Mesothelial cell of epicardium (in vitro differentiated cells): ENCODE results near the gene NAT10. TPM values are rescaled to one million over a fixed set of nuclear protein-coding genes. Genes with fewer than 3 reads are reported as not detected.

Experiments
- DNase-seq, 2 experiments: peaks; one replicate each; pipeline ENCODE4 v3.0.0; 2021; ENCODE audit warnings: low spot score in 2 of 2; ENCODE audit not compliant: unreplicated experiment in 2 of 2
- H3K27ac Mint-ChIP-seq: 2 replicates; pipeline ENCODE4 v1.8.0; 2021; ENCODE audit warnings: mixed read lengths
- H3K27me3 Mint-ChIP-seq: 2 replicates; pipeline ENCODE4 v1.8.0; 2021; ENCODE audit warnings: low read depth, mixed read lengths
- H3K36me3 Mint-ChIP-seq: 2 replicates; pipeline ENCODE4 v1.8.0; 2021; ENCODE audit warnings: mixed read lengths
- H3K4me1 Mint-ChIP-seq: 2 replicates; pipeline ENCODE4 v1.8.0; 2021; ENCODE audit warnings: mixed read lengths
- H3K4me3 Mint-ChIP-seq: 2 replicates; pipeline ENCODE4 v1.8.0; 2021; ENCODE audit warnings: mild to moderate bottlenecking, moderate library complexity, mixed read lengths
- H3K9me3 Mint-ChIP-seq: 2 replicates; pipeline ENCODE4 v1.8.0; 2021; ENCODE audit warnings: mixed read lengths
- total RNA-seq: library from RNA; stranded (reverse); gene quantifications from 3 replicates; pipeline ENCODE4 v1.2.1, GENCODE V29; 2021
- TF ChIP-seq, protein P1 (sequence below): fragments of 200-600 bp; sonication (generic); IDR thresholded peaks from one replicate; pipeline ENCODE4 v1.5.0; 2021; ENCODE audit warnings: antibody characterized with exemption; ENCODE audit not compliant: unreplicated experiment

The NAT10 gene
- total RNA-seq, 1 donor from 2014 or later = 61.7 TPM

DNA sequence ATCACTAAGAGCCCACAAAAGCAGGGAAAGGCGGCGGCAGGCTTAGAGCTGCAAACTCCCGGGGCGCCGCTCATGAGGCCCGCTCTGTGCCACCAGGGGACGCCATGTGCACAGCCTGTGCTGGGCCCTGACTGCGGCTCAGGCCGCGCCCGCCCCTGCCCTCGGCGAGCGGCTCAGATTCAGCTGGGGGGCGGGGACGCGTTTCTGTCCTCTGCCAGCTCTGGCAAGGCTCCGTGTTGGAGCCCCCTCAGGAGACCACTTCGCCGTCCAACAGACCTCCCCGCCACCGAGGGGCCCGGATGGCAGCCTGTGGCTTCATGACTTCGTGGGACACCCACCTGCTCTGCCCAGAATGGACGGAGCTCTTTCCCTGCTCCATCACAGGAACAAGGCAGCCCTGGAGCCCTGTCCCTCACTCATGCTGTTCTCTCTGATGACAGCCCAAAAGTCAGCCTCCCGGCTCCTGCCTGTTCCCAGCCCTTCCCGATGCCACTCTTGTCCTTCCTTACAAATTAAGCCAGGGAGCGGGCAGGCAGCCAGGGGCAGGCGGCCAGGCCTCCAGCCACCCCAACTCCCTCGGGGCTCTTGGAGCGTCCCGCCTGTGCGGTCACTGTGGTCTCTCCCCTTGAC lies 69.1 kb downstream of the NAT10 start:
- peaks cover 6% of the 10 kb centered on the region for H3K27me3 Mint-ChIP-seq
- H3K27ac Mint-ChIP-seq = no peak overlapping the region
- peak; percentile 67 to 89 for DNase-seq
- peak overlapping the region; percentile 55 for H3K4me3 Mint-ChIP-seq
- TF ChIP-seq, protein P1, sequence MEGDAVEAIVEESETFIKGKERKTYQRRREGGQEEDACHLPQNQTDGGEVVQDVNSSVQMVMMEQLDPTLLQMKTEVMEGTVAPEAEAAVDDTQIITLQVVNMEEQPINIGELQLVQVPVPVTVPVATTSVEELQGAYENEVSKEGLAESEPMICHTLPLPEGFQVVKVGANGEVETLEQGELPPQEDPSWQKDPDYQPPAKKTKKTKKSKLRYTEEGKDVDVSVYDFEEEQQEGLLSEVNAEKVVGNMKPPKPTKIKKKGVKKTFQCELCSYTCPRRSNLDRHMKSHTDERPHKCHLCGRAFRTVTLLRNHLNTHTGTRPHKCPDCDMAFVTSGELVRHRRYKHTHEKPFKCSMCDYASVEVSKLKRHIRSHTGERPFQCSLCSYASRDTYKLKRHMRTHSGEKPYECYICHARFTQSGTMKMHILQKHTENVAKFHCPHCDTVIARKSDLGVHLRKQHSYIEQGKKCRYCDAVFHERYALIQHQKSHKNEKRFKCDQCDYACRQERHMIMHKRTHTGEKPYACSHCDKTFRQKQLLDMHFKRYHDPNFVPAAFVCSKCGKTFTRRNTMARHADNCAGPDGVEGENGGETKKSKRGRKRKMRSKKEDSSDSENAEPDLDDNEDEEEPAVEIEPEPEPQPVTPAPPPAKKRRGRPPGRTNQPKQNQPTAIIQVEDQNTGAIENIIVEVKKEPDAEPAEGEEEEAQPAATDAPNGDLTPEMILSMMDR = peak; percentile 74
- H3K4me1 Mint-ChIP-seq = peaks cover 10% of the 10 kb centered on the region
- H3K36me3 Mint-ChIP-seq = no peaks in the 10 kb centered on the region
- no peaks in the 10 kb centered on the region for H3K9me3 Mint-ChIP-seq

DNA sequence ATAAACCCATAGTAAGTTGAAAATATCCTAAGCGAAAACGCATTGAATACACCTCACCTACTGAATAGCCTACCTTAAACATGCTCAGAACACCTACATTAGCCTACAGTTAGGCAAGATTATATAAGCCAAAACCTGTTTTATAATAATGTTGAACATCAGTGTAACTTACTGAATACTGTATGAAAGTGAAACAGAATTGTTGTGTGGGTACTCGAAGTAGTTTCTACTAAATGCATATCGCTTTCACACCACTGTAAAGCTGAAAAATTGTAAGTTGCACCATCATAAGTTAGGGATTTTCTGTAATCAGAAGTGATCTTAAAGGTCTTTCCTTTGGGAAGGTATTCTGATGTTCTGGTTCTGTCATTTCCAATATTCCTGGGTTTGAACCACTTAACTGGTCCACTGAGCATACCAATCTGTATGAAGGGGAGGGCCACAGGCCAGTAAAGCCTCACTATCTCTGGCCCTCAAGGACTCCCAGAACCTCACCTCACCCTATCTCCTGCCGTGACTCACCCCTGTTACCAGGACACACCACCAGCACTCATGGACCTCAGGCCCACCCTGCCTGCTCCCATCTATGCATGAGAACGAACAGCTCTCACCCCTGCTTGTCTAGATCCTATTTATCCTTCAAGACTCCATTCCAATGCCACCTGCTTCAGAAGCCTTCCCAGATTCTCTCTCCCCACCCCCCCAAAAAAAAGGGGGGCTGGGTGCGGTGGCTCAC lies 70.0 kb downstream of the NAT10 start:
- Mint-ChIP-seq H3K27me3 (peaks cover 6% of the 10 kb centered on the region), H3K36me3 (no peaks in the 10 kb centered on the region), H3K4me3 (no peak overlapping the region), H3K4me1 (peaks cover 7% of the 10 kb centered on the region), H3K27ac (no peak overlapping the region), H3K9me3 (no peaks in the 10 kb centered on the region)
- TF ChIP-seq, protein P1 = no peak
- DNase-seq = no peak

DNA sequence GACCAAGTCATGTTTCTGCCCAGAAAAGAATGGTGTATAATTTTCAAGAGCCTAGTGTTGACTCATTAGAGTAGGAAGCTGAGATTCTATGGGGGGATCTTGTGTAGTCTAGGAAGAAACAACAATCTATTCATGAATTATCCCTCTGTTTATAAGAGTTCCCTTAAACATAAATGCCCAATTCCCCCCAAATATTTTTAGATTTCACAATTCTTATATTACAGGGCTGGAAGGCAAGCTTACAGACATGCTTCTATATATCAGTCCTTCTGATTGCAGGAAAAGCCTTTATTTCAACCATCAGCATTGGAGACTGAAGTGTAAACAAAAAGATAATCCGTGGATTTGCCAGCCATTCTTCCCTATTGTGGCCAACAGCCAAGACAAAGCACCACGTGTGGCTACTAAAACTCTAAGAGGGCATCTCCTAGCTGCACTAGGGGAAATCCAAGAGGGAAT lies 71.4 kb downstream of the NAT10 start:
- no peaks in the 10 kb centered on the region for H3K9me3 Mint-ChIP-seq
- TF ChIP-seq, protein P1 = no peak
- peaks cover 7% of the 10 kb centered on the region for H3K4me1 Mint-ChIP-seq
- no peak for DNase-seq
- no peak overlapping the region for H3K27ac Mint-ChIP-seq
- no peaks in the 10 kb centered on the region for H3K36me3 Mint-ChIP-seq
- H3K4me3 Mint-ChIP-seq = no peak overlapping the region
- H3K27me3 Mint-ChIP-seq = peaks cover 6% of the 10 kb centered on the region

DNA sequence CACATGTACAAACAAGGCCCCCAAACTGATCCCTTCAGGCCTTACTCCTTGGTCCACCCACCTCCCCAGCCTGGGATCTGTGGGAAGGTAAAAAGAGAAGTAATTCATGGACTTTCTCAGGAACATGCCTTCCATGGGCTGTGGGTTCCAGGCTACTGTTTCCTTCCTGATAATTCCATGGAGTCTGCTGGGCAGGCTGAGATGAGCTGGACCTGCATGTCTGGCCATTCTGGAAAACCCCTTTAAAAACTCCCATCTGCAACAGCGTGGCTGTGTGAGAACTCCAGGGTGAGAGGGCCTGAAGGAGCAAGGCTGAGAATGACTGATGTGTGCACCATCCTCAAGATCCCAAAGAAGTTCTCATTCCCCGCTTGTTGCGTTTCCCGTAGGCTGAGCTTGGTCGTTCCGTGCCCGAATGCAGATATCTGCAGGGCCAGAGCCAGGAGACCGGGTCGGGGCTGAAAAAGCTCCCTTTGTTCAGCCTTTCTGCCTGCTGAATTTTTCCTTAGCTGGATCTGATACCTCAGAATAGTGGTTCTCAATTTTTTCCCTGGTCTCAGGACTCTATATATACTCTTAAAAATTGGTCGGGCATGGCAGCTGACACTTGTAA lies 72.9 kb downstream of the NAT10 start:
- Mint-ChIP-seq H3K27me3 (no peaks in the 10 kb centered on the region), H3K36me3 (no peaks in the 10 kb centered on the region), H3K4me1 (peaks cover 7% of the 10 kb centered on the region), H3K4me3 (no peak overlapping the region), H3K27ac (no peak overlapping the region), H3K9me3 (no peaks in the 10 kb centered on the region)
- TF ChIP-seq, protein P1 = no peak
- DNase-seq = no peak

DNA sequence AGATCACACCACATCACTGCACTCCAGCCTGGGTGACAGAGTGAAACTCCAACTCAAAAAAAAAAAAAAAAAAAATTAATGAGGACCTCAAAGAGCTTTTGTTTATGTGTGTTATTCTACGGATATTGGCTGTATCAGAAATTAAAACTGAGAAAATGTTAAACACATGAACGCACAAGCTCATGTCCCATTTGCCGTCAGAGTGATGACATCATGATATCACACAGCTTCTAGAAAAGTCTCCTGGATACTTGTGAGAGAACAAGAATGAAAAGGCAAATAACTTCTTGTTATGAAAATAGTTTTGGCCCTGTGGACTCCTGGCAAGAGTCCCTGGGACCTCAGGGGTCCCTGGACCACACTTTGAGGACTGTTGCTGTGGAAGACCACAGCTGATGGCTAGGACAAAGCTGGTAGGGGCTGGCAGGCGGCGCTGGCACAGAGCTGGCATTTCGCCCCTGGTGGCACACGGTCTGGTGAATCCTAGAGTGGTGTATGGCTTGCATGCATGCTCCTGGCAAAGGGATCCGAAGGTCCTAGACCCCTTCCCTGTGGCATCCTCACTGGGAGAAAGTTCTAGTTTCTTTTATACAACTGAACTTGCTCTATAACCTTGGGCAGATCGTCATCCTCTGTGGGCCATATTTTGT lies 73.7 kb downstream of the NAT10 start:
- Mint-ChIP-seq H3K27ac (no peak overlapping the region), H3K36me3 (no peaks in the 10 kb centered on the region), H3K27me3 (no peaks in the 10 kb centered on the region), H3K9me3 (no peaks in the 10 kb centered on the region), H3K4me1 (peaks cover 5% of the 10 kb centered on the region), H3K4me3 (no peak overlapping the region)
- DNase-seq = no peak
- TF ChIP-seq, protein P1 = no peak
